GM23248 (cell line): ENCODE data around the gene PLA2G2D.

Experiments
- EZH2 ChIP-seq: fragments of 200-600 bp; sonication (generic); IDR thresholded peaks from 2 replicates; pipeline ENCODE4 v1.6.1; 2018; ENCODE audit warnings: antibody characterized with exemption, mild to moderate bottlenecking; ENCODE audit not compliant: insufficient read depth, poor library complexity, severe bottlenecking
- EZH2phosphoT487 ChIP-seq: fragments of 200-600 bp; sonication (generic); IDR thresholded peaks from 2 replicates; pipeline ENCODE4 v1.6.1; 2018; ENCODE audit warnings: antibody characterized with exemption, moderate library complexity, mild to moderate bottlenecking, low read depth; ENCODE audit not compliant: insufficient read depth

DNA sequence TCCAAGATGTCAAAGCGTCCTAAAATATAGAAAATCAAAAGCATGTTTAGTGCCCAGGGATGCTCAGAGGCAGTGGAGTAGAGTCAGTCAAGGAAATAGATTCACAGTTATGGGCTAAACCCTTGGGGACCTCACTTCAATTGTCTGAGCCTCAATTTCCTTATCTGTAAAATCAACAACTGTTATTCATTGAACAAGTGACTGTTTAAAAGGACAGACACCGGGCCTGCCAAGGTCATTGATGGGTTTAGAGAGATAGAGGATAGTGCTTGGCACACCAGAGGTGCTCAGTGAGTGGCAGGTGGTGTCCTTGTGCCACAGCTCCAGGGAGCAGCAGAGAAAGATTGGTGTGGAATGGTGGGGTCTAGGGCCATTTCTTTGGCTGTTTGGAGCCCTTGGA lies 36.6 kb downstream of the PLA2G2D start:
- TF ChIP-seq EZH2 = no peak
- no peak for TF ChIP-seq EZH2phosphoT487
